Activated CD4-positive, CD25-positive, alpha-beta regulatory T cell treated with anti-CD3 and anti-CD28 coated beads, Interleukin-2, amount 50 U/mL, for 16 hours (primary cell): Measurements from ENCODE around the gene ALAS1.
"Not testable (repeated sequence)": the region's sequence is repeated elsewhere in the genome, so short reads cannot be mapped to it uniquely, and the experiment has no call there.

Experiments
- DNase-seq: peaks from one replicate; pipeline ENCODE4 v3.0.0-alpha.2; 2020; ENCODE audit warnings: low read depth, low spot score

The ALAS1 gene

DNA sequence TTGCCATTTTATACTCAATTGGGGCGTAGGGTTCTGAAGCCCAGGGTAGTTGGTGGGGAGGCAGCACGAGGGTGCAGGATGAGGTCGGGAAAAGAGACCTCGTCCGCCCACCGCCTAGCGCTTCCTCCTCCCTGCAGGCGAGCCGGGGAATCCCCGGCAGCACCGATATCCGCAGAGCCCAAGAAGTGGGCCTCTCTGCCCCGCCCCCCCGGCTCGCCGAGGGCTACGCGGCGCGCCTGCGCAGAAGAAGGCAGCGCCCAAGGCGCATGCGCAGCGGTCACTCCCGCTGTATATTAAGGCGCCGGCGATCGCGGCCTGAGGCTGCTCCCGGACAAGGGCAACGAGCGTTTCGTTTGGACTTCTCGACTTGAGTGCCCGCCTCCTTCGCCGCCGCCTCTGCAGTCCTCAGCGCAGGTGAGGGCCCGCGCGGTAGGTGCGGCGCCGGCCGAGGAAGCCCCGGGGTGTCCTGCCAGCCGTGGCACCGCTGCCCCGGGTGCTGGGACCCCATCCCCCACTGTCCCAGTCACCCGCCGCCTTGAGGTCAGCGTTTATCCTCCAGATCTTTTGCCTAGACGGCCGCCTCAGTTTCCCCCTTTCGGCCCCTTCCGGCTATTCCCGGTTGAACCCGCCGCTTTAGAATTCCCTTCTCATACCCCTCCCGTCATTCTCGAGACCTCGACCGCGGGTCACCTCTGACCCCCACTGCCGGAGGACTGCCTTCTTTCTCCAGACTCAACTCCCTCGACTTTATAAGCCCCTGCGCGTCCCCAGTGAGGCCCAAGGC is at the start of gene ALAS1:
Gene ALAS1, plus strand, starts transcription at position 319 of the 784 bp plus-strand sequence. CDS start 1,082 bp downstream, outside the sequence.
- DNase-seq: peak; percentile 86

DNA sequence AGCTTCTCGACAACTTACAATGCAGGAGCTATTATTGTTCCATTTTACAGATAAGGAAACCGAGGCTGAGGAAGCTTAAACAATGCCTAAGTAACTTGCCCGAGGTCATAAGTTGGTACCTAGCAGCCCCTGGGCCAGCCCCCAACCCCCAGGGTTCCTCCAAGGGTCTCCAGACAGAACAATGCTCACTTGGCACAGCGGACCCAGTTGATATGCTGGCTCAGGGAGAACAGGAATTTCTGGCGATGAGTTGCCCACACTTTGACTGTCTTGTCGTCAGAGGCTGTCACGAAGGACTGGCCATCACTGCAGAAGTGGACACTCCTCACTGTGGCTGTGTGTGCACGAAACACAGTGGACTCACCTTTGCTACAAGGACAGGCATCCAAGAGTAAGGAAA is 48.9 kb upstream of the ALAS1 start:
- DNase-seq: no peak

DNA sequence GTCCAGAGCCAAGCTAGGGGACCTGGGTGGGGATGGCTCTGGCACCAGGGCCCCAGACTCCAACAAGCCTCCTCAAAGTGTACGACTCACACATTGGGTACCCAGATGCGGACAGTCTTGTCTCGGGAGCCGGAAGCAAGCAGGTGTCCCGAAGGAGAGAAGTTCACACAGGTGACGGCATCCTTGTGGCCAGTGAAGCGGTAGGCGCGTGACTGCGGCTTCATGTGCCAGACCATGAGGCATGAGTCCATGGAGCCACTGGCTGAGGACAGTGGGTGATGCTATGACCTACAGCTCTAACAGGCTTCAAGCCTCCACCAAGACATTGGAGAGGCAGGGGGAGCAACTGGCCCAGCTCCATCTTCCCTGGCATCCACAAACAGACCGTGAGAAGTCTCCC is 48.2 kb upstream of the ALAS1 start:
- DNase-seq: no peak

GRCh38 chr3:52150357-52150756 is 47.6 kb upstream of the ALAS1 start:
- DNase-seq: no peak

GRCh38 chr3:52150860-52151259 is 47.1 kb upstream of the ALAS1 start:
- DNase-seq: no peak

DNA sequence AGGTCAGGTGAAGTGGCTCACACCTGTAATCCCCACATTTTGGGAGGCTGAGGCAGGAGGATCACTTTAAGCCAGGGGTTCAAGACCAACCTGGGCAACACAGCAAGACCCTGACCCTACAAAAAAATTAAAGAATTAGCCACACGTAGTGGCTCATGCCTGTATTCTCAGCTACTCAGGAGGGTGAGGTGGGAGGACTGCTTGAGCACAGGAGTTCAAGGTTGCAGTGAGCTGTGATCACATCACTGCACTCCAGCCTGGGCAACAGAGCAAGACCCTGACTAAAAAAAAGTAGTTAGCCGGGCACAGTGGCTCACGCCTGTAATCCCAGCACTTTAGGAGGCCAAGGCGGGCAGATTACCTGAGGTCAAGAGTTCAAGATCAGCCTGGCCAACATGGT is 46.0 kb upstream of the ALAS1 start:
- DNase-seq: not testable (repeated sequence)

DNA sequence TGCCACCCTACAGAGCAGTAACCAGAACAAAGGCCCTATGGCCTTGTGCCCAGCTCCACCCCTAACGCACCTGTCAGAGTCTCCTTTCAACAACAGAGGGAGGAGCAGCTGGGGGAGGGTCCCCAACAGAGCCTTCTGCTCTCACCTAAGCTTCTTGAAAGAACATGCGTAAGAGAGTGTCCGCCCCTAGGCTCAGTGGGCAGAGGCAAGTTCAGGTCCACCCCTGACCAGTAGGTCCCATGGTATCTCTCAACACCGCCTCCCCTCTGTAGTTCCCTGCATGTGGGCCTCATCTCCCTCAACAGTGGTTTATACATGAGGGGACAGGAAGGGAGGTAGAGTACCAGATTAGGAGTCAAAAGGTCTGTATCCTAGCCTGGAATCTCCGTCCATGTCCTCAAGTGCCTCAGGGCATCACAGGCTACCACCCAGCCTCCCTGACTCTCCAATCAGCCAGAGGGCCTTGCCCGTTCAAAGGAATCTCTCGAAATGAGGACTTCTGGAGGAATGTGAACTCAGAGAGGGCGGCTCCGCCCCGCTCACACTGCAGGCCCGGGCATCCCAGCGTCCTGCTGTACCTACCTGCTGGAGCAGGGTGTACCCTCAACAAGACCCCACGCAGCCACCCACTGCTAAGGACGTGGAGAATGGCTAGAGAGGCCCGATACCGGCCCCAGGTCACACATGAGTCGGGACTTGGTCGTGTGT is 44.4 kb upstream of the ALAS1 start:
- no peak for DNase-seq

GRCh38 chr3:52154135-52155094 is 43.5 kb upstream of the ALAS1 start, which contains the start of gene POC1A:
Gene POC1A, minus strand, starts transcription at chr3:52154423. Its CDS starts 51 bp downstream, at chr3:52154372.
- peak; percentile 71 for DNase-seq

- no peak for DNase-seq
Measured at GRCh38 chr3:52155912-52156311, 42.0 kb upstream of the ALAS1 start.

DNA sequence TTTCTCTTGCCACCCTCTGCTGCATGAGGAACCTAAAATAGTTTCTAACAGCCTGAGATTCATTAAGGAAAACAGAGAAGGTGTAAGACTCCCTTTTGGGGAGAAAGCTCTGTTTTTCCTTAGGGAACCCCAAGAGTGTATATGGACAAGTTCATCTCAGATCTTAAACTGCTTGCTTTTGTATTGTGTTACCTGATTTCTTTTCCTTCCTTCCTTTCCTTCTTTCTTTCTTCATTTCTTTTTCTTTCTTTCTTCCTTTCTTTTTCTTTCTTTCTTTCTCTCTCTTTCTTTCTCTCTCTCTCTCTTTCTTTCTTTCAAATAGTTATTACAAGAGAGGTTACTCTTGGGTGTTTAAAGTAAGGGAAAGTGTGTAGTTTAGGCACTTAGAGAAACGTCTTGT is 38.5 kb upstream of the ALAS1 start:
- no peak for DNase-seq

GRCh38 chr3:52162250-52162872 is 35.6 kb upstream of the ALAS1 start:
- DNase-seq: no peak

DNA sequence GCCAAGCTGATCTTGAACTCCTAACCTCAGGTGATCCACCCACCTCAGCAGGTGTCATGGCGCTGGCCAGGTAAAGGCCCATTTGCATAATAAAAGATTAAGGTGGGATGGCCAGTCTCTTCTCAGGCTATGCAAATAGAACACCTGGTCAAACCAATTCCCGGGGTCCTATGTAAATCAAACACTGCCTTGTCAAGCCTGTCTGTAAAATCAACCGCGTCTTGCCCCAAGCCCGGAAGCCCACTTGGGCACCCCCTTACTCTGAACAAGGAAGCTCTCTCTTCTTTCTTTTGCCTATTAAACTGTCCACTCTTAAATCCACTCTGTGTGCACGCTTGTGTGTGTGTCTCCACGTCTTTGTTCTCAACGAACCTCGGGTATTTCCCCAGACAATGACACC is 30.7 kb upstream of the ALAS1 start:
- DNase-seq: no peak

GRCh38 chr3:52170217-52170616 is 27.7 kb upstream of the ALAS1 start:
- not testable (repeated sequence) for DNase-seq

- DNase-seq: no peak
Measured at GRCh38 chr3:52171514-52172261, 26.3 kb upstream of the ALAS1 start.

DNA sequence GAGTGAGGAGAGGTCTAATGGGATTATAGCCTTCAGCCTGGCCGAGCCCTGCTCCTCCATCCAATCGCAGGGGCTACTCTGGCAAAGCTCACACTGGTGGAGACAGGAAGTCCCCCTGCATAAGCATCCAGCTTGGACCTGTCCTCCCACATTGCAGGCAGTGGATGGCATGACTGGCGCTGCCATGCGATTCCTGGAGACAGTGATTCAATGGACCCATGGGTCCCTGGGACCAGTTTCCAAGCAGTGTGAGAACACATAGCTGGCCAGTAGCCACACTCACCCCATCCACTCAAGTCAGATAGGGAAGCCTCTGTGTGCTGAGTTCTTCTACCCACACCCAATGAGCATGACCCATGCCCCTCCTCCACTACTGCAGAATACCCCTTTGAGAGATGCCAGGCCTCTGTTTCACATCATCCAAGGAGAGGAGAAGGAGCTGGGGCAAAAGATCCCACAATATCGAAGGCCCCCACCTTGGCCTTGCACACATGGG is 25.6 kb upstream of the ALAS1 start:
- no peak for DNase-seq

DNA sequence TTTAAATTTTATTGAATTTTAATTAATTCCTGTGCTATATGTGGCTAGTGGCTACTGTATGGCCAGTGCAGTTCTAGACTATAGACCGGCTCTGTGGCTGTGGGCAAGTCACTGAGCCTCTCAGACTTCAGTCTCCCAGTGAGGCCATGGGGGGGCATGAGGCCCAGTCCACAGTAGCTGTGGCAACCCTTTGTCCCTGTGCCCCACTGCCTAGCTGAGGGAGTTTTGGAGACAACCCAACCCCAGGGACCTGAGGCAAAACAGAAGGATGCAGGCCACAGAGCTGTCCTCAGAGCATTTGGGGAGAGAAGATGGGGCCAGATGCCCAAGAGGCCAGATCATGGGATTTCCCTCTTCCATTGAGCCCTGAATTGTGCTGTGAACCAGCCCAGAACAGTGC is 24.9 kb upstream of the ALAS1 start:
- DNase-seq: no peak

DNA sequence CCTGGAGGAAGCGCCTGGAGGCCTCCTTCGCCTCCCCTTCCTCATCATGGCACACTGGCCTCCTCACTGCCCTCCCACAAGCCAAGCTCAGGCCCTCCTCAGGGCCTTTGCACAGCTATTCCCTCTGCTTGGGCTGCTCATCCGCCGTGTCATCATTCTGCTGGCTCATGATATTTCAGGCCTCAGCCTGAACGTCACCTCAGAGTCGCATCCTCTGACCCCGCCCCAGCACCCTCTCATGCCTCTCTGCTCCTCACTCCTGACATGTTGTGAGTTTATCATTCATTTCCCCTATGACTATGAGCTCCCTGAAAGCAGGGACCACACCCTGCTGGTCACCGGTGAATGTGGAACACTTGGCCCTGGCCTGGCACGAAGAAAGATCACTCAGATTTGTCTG is 23.1 kb upstream of the ALAS1 start:
- no peak for DNase-seq

- DNase-seq: no peak
Measured at GRCh38 chr3:52175416-52176179, 22.4 kb upstream of the ALAS1 start.

- no peak for DNase-seq
Measured at GRCh38 chr3:52176180-52176752, 21.7 kb upstream of the ALAS1 start.
